ENCODE measurements around the gene TBX6.

GRCh38 chr16:30136971-30137605, 45.4 kb upstream of the TBX6 start:
- TF ChIP-seq SUZ12 (IDR thresholded peaks at IDR 0.05; ENCODE audit: extremely low read depth, insufficient read depth, insufficient read length): no peak
- no peak for TF ChIP-seq YY1 (IDR thresholded peaks at IDR 0.05; ENCODE audit: insufficient read depth, insufficient read length)
